HL-60/S4 (cell line): ENCODE results near the gene NFIC.
"Not testable (repeated sequence)": the region's sequence is repeated elsewhere in the genome, so short reads cannot be mapped to it uniquely, and the experiment has no call there.

Experiments
- in situ Hi-C: fragments of 300-500 bp; cut with MboI; formaldehyde crosslinking; loops from 2 replicates; pipeline ENCODE4 v1.14.3; 2022; ENCODE audit warnings: low sequenced_read_pairs

NFIC gene

GRCh38 chr19:3336680-3337523, 29.5 kb upstream of the NFIC start:
- in situ Hi-C loops = no loop called here

GRCh38 chr19:3338541-3339181, 27.7 kb upstream of the NFIC start:
- in situ Hi-C loops = no loop called here

- in situ Hi-C loops = no loop called here
These were observed 26.0 kb upstream of the NFIC start for GRCh38 chr19:3340340-3340739.

- in situ Hi-C loops = no loop called here
These were observed 24.1 kb upstream of the NFIC start for GRCh38 chr19:3342246-3342645.

DNA sequence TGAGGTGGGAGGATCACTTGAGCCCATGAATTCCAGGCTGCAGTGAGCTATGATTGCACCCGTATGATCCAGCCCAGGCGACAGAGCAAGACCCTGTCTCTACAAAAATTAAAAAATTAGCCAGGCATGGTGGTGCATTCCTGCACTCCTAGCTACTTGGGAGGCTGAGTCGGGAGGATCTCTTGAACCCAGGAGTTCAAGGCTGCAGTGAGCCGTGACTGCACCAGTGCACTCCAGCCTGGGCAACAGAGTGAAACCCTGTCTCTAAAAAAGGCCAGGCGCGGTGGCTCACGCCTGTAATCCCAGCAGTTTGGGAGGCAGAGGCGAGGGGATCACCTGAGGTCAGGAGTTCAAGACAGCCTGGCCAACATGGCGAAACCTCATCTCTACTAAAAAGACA, 23.4 kb upstream of the NFIC start:
- in situ Hi-C loops = not testable (repeated sequence)

DNA sequence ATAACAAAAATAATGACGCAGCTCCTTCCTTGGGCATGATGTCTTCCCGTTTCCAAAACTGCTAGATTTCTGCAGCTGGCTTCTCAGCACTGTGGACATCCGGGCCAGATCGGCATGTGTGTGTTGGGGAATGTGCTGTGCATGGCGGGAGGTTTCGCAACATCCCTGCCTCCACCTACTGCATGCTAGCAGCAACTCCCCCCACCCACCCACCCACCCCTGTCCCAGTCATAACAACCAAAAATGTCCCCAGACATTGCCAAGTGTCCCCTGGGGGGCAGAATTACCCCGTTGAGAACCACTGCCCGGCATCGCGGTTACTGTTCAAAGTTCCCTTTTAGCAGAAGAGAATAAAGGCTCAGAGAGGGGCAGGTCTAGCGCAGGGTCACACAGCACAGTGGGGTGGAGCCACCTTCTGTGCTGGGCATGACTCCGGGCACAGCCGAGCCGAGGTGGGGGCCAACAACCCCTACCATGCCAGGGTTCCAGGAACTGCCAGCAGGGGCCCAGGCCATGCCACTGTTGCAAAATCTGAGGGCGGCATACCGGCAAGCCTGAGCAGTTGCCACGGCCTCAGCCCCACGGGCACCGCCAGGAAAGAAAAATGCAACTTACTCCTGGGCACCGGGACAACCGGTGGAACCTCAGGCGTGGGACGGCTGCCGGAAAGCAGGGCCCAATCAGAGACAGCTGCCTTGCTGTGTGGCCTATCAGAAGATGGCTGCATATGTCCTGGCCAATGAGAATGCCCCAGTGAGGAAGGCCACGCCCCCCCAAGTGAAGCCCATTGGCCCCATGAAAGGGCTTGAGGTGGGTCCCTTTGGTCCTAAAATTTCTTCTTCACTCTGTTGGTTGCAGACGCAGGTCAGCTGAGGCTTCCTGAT, 22.5 kb upstream of the NFIC start:
- in situ Hi-C loops = no loop called here

GRCh38 chr19:3344608-3345598, 21.5 kb upstream of the NFIC start:
- in situ Hi-C loops = no loop called here

DNA sequence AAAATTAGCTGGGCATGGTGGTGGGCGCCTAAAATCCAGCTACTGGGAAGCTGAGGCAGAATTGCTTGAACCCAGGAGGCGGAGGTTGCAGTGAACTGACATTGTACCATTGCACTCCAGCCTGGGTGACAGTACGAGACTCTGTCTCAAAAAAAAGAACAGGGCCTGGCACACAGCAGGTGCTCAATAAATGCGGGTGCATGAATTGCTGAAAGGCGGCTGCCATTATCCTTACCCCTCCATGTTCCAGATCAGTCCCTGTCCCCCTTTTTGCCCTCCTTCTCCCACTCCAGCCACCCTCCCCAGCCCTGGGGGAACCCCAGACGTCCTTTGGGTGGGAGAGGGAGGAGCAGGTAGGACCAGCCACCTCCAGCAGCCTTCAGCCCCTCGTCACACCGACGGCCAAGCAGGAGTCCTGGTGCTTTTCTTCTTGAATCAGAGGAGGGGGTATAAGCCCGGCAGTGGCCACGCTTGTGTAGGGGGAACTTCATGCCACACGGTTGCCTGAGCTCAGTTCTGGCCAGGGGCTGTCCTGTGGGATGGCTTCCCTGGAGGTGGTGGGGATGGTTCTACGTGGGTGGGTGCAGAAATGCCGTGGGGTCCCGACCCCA, 20.4 kb upstream of the NFIC start:
- in situ Hi-C loops = no loop called here

- in situ Hi-C loops = no loop called here
These were observed 19.6 kb upstream of the NFIC start for GRCh38 chr19:3346677-3347353.

GRCh38 chr19:3348042-3348441, 18.3 kb upstream of the NFIC start:
- in situ Hi-C loops = no loop called here

- in situ Hi-C loops = not testable (repeated sequence)
These were observed 17.9 kb upstream of the NFIC start for GRCh38 chr19:3348469-3348868.

DNA sequence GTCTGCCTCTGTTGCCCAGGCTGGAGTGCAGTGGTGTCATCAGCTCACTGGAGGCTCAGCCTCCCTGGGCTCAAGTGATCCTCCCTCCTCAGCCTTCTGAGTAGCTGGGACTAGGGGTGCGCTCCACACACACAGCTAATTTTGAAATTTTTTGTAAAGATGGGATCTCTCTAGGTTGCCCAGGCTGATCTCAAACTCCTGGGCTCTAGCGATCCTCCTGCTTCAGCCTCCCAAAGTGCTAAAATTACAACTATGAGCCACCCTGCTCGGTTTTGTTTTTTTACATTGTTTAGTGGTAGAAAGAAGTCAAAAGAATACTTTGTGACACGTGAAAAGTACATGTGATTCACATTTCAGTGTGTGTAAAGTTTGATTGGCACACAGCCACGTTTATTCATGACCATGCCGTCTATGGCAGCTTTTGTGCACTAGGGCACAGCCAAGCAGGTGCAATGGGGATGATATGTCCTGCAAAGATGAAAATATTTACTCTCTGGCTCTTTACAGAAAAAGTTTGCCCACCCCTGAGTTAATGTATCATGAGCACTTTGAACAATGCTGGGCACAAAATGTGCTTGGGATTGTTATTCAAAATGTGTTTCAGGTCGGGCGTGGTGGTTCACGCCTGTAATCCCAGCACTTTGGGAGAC, 16.2 kb upstream of the NFIC start:
- in situ Hi-C loops = loop anchor here (10.0 kb wide), 1 partner anchor 85 kb away; no protein-coding TSS in a partner anchor

DNA sequence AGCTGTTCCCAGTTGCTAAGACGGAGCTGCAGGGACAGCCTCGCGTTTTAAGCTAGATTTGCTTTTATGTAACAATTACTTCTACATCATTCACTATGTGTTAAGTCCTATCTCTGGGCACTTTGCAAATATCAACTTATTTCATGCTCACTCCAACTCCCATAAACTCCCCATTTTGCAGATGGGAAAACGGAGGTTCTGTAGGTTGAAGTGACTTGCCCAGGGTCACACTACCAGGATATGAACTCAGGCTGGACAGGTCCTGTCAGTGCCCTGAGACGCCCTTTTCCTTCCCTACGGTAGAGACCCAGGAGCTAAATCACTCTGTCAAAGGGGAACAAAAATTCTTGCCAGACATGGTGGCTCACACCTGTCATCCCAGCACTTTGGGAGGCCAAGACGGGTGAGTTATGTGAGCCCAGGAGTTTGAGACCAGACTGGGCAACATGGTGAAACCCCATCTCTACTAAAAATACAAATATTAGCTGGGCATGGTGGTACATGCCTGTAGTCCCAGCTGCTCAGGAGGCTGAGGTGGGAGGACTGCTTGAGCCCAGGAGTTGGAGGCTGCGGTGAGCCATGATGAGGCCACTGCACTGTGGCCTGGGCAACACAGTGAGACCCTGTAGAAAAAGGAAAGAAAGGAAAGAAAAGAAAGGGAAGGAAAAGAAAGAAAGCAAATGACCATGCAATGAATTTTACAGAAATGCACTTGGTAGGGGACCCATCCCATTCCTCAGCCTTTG, 14.5 kb upstream of the NFIC start:
- in situ Hi-C loops = loop anchor here (10.0 kb wide), 1 partner anchor 83 kb away; no protein-coding TSS in a partner anchor

GRCh38 chr19:3353493-3353892, 12.9 kb upstream of the NFIC start:
- in situ Hi-C loops = loop anchor here (10.0 kb wide), 1 partner anchor 81 kb away; no protein-coding TSS in a partner anchor

DNA sequence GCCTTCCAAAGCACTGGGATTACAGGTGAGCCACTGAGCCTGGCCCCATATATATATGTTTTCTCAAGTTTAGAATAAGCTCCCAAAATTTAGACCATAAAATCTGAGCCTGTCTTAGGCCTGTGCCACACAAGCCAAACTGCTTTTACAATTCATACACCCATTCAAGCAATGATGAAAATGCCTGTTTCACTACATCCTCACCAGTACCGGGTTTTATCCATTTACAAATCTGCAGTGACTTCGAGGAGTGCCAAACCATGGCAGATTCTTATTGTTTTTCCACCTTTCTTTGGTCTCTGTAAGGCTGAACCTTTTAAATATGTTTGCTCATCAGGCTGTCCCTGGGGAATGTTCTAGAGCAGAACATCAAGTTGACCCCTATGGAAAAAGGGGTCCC, 9.6 kb upstream of the NFIC start:
- in situ Hi-C loops = loop anchor here (10.0 kb wide), 1 partner anchor 78 kb away; no protein-coding TSS in a partner anchor

DNA sequence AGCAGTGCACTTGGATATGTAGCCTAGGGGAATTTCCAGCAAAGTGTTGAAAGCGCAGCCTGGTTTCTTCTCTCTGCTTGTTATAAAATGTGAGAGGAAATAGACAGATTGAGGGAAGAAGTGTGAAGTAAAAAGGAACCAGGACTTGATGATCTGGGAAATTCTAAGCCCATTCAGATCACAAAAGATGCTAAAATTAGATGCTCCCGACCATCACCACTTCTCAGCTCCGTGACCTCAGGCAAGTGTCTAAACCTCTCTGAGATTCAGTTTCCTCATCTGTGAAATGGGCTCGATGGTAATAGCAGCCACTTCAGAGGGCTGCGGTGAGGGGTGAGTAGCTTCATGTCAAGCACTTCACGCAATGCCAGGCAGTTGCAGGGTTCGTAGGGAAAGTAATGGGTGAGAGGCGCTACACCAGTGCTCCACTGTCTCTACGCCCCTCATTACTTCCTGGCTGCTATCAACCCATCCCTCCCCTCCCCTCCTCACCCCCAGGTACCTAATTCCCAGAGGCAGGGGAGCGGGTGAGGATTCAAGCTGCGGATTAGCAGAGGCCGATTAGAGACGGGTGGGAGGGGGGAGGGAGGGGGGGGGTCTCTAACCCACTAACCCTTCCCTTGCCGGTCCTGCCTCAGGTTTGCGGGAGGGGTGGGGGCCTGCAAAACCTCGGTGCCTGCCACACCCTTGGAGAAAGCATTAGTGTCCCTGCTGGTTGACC, 9.0 kb upstream of the NFIC start:
- in situ Hi-C loops = loop anchor here (10.0 kb wide), 1 partner anchor 77 kb away; no protein-coding TSS in a partner anchor
